H1 (cell line): ENCODE data around the gene ANAPC2. TPM values are rescaled to one million over a fixed set of nuclear protein-coding genes. Genes with fewer than 3 reads are reported as not detected.

Experiments
- CTCF ChIA-PET: fragments of 300-600 bp; sonication (Branson Sonifier 250); formaldehyde crosslinking; loops from one replicate; lab custom pipeline; 2021; ENCODE audit not compliant: partially characterized antibody; lab: Charles Lee
- POLR2A ChIA-PET: fragments of 300-600 bp; sonication (Branson Sonifier 250); formaldehyde crosslinking; loops from one replicate; lab custom pipeline; 2021; ENCODE audit warnings: inconsistent platforms; ENCODE audit not compliant: partially characterized antibody; lab: Charles Lee
- DNase-seq, 2 experiments: peaks; one replicate each; pipeline versions ENCODE4 v3.0.0 to v3.0.0-alpha.2; 2010 to 2022; ENCODE audit warnings: low spot score in 2 of 2, low read depth in 1 of 2, mixed read lengths in 1 of 2
- FAIRE-seq: peaks from 2 replicates; lab custom pipeline; 2011; peaks lifted over from hg19 to GRCh38; lab: Jason Lieb, UNC
- H2AFZ ChIP-seq: 2 replicates; pipeline ENCODE4 v1.8.1; 2012; ENCODE audit warnings: low read length, inconsistent platforms
- H2AK5ac ChIP-seq: 2 replicates; pipeline ENCODE4 v1.6.1; 2013; ENCODE audit warnings: low read depth, low read length
- H2BK120ac ChIP-seq: replicated peaks from 2 replicates; pipeline ENCODE3; 2013; ENCODE audit warnings: low read depth, low read length, inconsistent platforms
- H2BK12ac ChIP-seq: 2 replicates; pipeline ENCODE4 v1.6.1; 2013; ENCODE audit warnings: low read depth, low read length
- H2BK15ac ChIP-seq: 2 replicates; pipeline ENCODE4 v1.6.1; 2013; ENCODE audit warnings: low read length
- H2BK20ac ChIP-seq: 2 replicates; pipeline ENCODE4 v1.6.1; 2013; ENCODE audit warnings: low read length
- H2BK5ac ChIP-seq: 2 replicates; pipeline ENCODE4 v1.6.1; 2013; ENCODE audit warnings: low read depth, low read length
- H3K14ac ChIP-seq: 2 replicates; pipeline ENCODE4 v1.6.1; 2013; ENCODE audit warnings: inconsistent platforms; ENCODE audit not compliant: insufficient read length
- H3K18ac ChIP-seq: 2 replicates; pipeline ENCODE4 v1.6.1; 2013; ENCODE audit warnings: low read length; ENCODE audit errors: extremely low read depth
- H3K23ac ChIP-seq: 2 replicates; pipeline ENCODE4 v1.6.1; 2013; ENCODE audit warnings: inconsistent platforms; ENCODE audit not compliant: insufficient read length
- H3K23me2 ChIP-seq: 2 replicates; pipeline ENCODE4 v1.6.1; 2013; ENCODE audit warnings: low read depth, low read length
- H3K27ac ChIP-seq: 2 replicates; pipeline ENCODE4 v1.6.1; 2011; ENCODE audit warnings: low read depth, low read length, inconsistent platforms
- H3K27me3 ChIP-seq, 4 experiments: replicated peaks in 1 of 4; 1 replicate in 1 of 4; 2 replicates in 3 of 4; pipeline versions ENCODE4 v1.6.1 to v1.8.1; 2011 to 2013; ENCODE audit warnings: low read length in 3 of 4, mild to moderate bottlenecking in 3 of 4, inconsistent platforms in 2 of 4, mixed read lengths in 2 of 4, moderate library complexity in 1 of 4; ENCODE audit not compliant: control insufficient read depth in 3 of 4, insufficient read depth in 3 of 4; ENCODE audit errors: extremely low read depth in 1 of 4
- H3K36me3 ChIP-seq, 4 experiments: 2 replicates each; pipeline versions ENCODE4 v1.6.1 to v1.8.1; 2011 to 2013; ENCODE audit warnings: mild to moderate bottlenecking in 4 of 4, low read length in 3 of 4, moderate library complexity in 2 of 4, control low read depth in 1 of 4, inconsistent platforms in 1 of 4; ENCODE audit not compliant: insufficient read depth in 4 of 4, control insufficient read depth in 2 of 4
- H3K4ac ChIP-seq: replicated peaks from 2 replicates; pipeline ENCODE3; 2013; ENCODE audit warnings: low read length, low read depth, mixed read lengths, inconsistent platforms; ENCODE audit not compliant: insufficient read length
- H3K4me1 ChIP-seq, 4 experiments: replicated peaks in 1 of 4; 1 replicate in 1 of 4; 2 replicates in 3 of 4; pipeline versions ENCODE4 v1.6.1 to v1.8.1; 2011 to 2013; ENCODE audit warnings: low read length in 3 of 4, inconsistent platforms in 2 of 4, mixed read lengths in 1 of 4; ENCODE audit not compliant: insufficient read depth in 4 of 4, control insufficient read depth in 3 of 4
- H3K4me2 ChIP-seq, 2 experiments: 2 replicates each; pipeline versions ENCODE4 v1.6.1 to v1.8.1; 2011 to 2013; ENCODE audit warnings: low read depth in 2 of 2, low read length in 2 of 2, control low read depth in 1 of 2, inconsistent platforms in 1 of 2, mild to moderate bottlenecking in 1 of 2; ENCODE audit not compliant: insufficient read depth in 1 of 2
- H3K4me3 ChIP-seq, 4 experiments: fragments of 200-600, 300-600 bp in 1 of 4; sonication (generic), shearing (Covaris generic), sonication (Bioruptor Twin) in 1 of 4; 2 replicates each; pipeline versions ENCODE4 v1.5.1 to v1.8.1; 2011 to 2016; ENCODE audit warnings: low read length in 4 of 4, low read depth in 3 of 4, control low read depth in 2 of 4, inconsistent platforms in 2 of 4, mild to moderate bottlenecking in 2 of 4, mixed read lengths in 1 of 4, moderate library complexity in 1 of 4; ENCODE audit not compliant: insufficient read depth in 2 of 4; ENCODE audit errors: extremely low read depth in 1 of 4
- H3K56ac ChIP-seq: replicated peaks from 2 replicates; pipeline ENCODE3; 2013; ENCODE audit warnings: low read depth, mild to moderate bottlenecking, mixed read lengths, low read length, inconsistent platforms; ENCODE audit not compliant: insufficient read length
- H3K79me1 ChIP-seq: 2 replicates; pipeline ENCODE4 v1.6.1; 2013; ENCODE audit warnings: low read depth, low read length, control low read depth
- H3K79me2 ChIP-seq, 2 experiments: 2 replicates each; pipeline versions ENCODE4 v1.6.1 to v1.8.1; 2012 to 2013; ENCODE audit warnings: low read length in 2 of 2, mild to moderate bottlenecking in 2 of 2, inconsistent platforms in 1 of 2; ENCODE audit not compliant: insufficient read depth in 2 of 2, control insufficient read depth in 1 of 2
- H3K9ac ChIP-seq, 4 experiments: replicated peaks in 1 of 4; 1 replicate in 1 of 4; 2 replicates in 3 of 4; pipeline versions ENCODE4 v1.6.1 to v1.8.1; 2011 to 2013; ENCODE audit warnings: low read depth in 3 of 4, low read length in 3 of 4, control low read depth in 2 of 4, mild to moderate bottlenecking in 2 of 4, moderate library complexity in 2 of 4, inconsistent platforms in 1 of 4; ENCODE audit errors: extremely low read depth in 1 of 4
- H3K9me3 ChIP-seq, 2 experiments: 2 replicates each; pipeline versions ENCODE4 v1.6.1 to v1.8.1; 2012 to 2013; ENCODE audit warnings: mild to moderate bottlenecking in 2 of 2, moderate library complexity in 2 of 2, control low read depth in 1 of 2, inconsistent platforms in 1 of 2, low read depth in 1 of 2, low read length in 1 of 2, mixed read lengths in 1 of 2; ENCODE audit not compliant: insufficient read depth in 2 of 2
- H4K20me1 ChIP-seq, 2 experiments: replicated peaks in 1 of 2; 2 replicates each; pipeline versions ENCODE3 to v1.8.1; 2011 to 2013; ENCODE audit warnings: inconsistent platforms in 2 of 2, low read length in 2 of 2, mild to moderate bottlenecking in 1 of 2; ENCODE audit not compliant: insufficient read depth in 2 of 2, control insufficient read depth in 1 of 2
- H4K5ac ChIP-seq: 2 replicates; pipeline ENCODE4 v1.6.1; 2013; ENCODE audit warnings: low read length, low read depth, mixed read lengths, inconsistent platforms; ENCODE audit not compliant: insufficient read length
- H4K8ac ChIP-seq: 2 replicates; pipeline ENCODE4 v1.8.0; 2013; ENCODE audit warnings: mild to moderate bottlenecking, moderate library complexity, low read length, inconsistent platforms; ENCODE audit not compliant: insufficient read depth; ENCODE audit errors: extremely low read depth
- H4K91ac ChIP-seq: replicated peaks from 2 replicates; pipeline ENCODE3; 2013; ENCODE audit warnings: low read length, mixed read lengths, inconsistent platforms; ENCODE audit not compliant: insufficient read length
- RAD21 ChIP-seq, 2 experiments: IDR thresholded peaks in 1 of 2; conservative IDR thresholded peaks in 1 of 2; 2 replicates each; pipeline ENCODE4 v1.6.1; 2011; ENCODE audit warnings: low read depth in 2 of 2, low read length in 2 of 2, improper control_type of control experiment in 1 of 2, inconsistent platforms in 1 of 2, mild to moderate bottlenecking in 1 of 2, moderate library complexity in 1 of 2
- whole genome bisulfite sequencing, 2 experiments: shearing (Covaris generic) in 1 of 2; methylation state at CpG; one replicate each; pipeline versions ENCODE4 v1.1.6 to v1.1.7; 2013 to 2015; ENCODE audit warnings: low lambda C conversion rate in 2 of 2, mixed read lengths in 2 of 2, inconsistent platforms in 1 of 2, low coverage in 1 of 2, missing lambda C conversion rate in 1 of 2; ENCODE audit not compliant: insufficient replicate concordance in 2 of 2, insufficient coverage in 1 of 2, insufficient read length in 1 of 2; ENCODE audit errors: extremely low coverage in 1 of 2, missing lambda C conversion rate in 1 of 2; 5-methylcytosine and 5-hydroxymethylcytosine counted together
- polyA plus RNA-seq, 7 experiments: library from polyadenylated mRNA; depleted of rRNA in 3 of 7; stranded (reverse) in 5 of 7; unstranded in 2 of 7; fragments of >200 nt in 5 of 7; fragments of 200-250 nt in 2 of 7; gene quantifications; 1 replicate in 5 of 7; 2 replicates in 1 of 7; 4 replicates in 1 of 7; pipeline versions ENCODE4 v1.2.1 to v1.2.3, GENCODE V29; 2011 to 2013; ENCODE audit warnings: missing spikeins in 2 of 7, mixed read lengths in 2 of 7
- total RNA-seq: library from RNA; stranded (reverse); fragmentation: NEBNext Ultra II Directional; extraction: Animal tissue kit (Norgen Biotek cat#: 25700); gene quantifications from 2 replicates; pipeline ENCODE4 v1.2.1, GENCODE V29; 2021

The ANAPC2 gene
- total and polyA plus RNA-seq, 2 of the 8 experiments (the other 6 are each of a cell fraction or from before 2014, with no cell fraction given) = 30.2 to 37.7 TPM

- Histone ChIP-seq H2BK12ac (no peak overlapping the region), H3K23ac (no peak overlapping the region), H3K4me3 (no peak overlapping the region), H2BK5ac (no peak overlapping the region), H4K91ac (no peak overlapping the region), H4K8ac (no peak overlapping the region), H2AFZ (no peak overlapping the region), H2BK15ac (no peak overlapping the region), H3K9ac (no peak overlapping the region), H2BK120ac (no peak overlapping the region), H3K27ac (no peak overlapping the region), H3K4me2 (no peak overlapping the region), H3K18ac (no peak overlapping the region), H4K5ac (no peak overlapping the region), H3K27me3 (no peaks in the 10 kb centered on the region), H3K36me3 (peaks cover 0 to 22% (median 7%) of the 10 kb centered on the region in 4 experiments; a peak in 7 of 8 replicates), H3K56ac (no peak overlapping the region), H3K14ac (no peak overlapping the region), H2AK5ac (no peak overlapping the region), H2BK20ac (no peak overlapping the region), H3K9me3 (no peaks in the 10 kb centered on the region), H3K4me1 (peaks cover 0 to 6% (median 4%) of the 10 kb centered on the region in 4 experiments; a peak in 5 of 7 replicates), H3K4ac (no peak overlapping the region), H3K79me1 (no peaks in the 10 kb centered on the region; the same call in 1 of the 2 replicates), H3K79me2 (no peaks in the 10 kb centered on the region), H4K20me1 (peaks cover 0 to 16% of the 10 kb centered on the region in 2 experiments), H3K23me2 (no peaks in the 10 kb centered on the region)
- FAIRE-seq (no peak), DNase-seq (no peak)
- ChIA-PET POLR2A (interaction anchor here (1.1 to 69.9 kb wide), 9 partner anchors 8 to 100 kb away, joined by 3 to 1462 read pairs (median 7); partner anchors contain the start of genes ANAPC2, NDOR1, NELFB and SLC34A3), CTCF (interaction anchor here (0.7 to 4.0 kb wide), 16 partner anchors 9 to 95 kb away, joined by 3 to 31 read pairs (median 6); partner anchors contain the start of genes ANAPC2, CYSRT1, RNF224 and SSNA1)
- TF ChIP-seq RAD21 (IDR thresholded peaks at IDR 0.05 in 1 of 2, conservative IDR thresholded peaks at IDR 0.05 in 1 of 2; ENCODE audit: low read depth in 2 of 2, low read length in 2 of 2) = no peak
- WGBS, 2 experiments = 89% methylated on average over 20 of the region's 22 CpGs; no CpG with 5 or more reads in 1 of the 2 experiments
These were observed 27.0 kb upstream of the ANAPC2 start for GRCh38 chr9:137215196-137215986.
